ENCODE results near the gene OLFML2A. TPM values are rescaled to one million over a fixed set of nuclear protein-coding genes. Genes with fewer than 3 reads are reported as not detected.

The OLFML2A gene
- total RNA-seq, 4 donors from 2014 or later: 39.0 to 98.9 (median 60.3) TPM

GRCh38 chr9:124774129-124774978 lies 2.6 kb upstream of the OLFML2A start:
- intact Hi-C loops (cut with DNase I): loop anchor here (1.0 to 10.0 kb wide), 3 partner anchors 79 to 600 kb away; partner anchors contain the start of genes SCAI and WDR38
- peaks cover 3 to 18% (median 12%) of the 10 kb centered on the region in 4 donors for H3K27me3 ChIP-seq
- peak overlapping the region in 2 of 4 donors; percentile 23 to 43 for H3K27ac ChIP-seq (replicated peaks in 1 of 4)
- H3K4me3 ChIP-seq: no peak overlapping the region
- H3K36me3 ChIP-seq: no peaks in the 10 kb centered on the region
- TF ChIP-seq CTCF (IDR thresholded peaks at IDR 0.05): peak; percentile 85 to 92 (median 86)
- no peak for TF ChIP-seq POLR2A (IDR thresholded peaks at IDR 0.05; ENCODE audit: low read depth)
- TF ChIP-seq POLR2AphosphoS5 (IDR thresholded peaks at IDR 0.05): peak in 1 of 2 donors; percentile 61
- peaks cover 40 to 67% (median 63%) of the 10 kb centered on the region in 4 donors for H3K4me1 ChIP-seq
- DNase-seq (ENCODE audit: extremely low spot score): peak; percentile 96
- no peaks in the 10 kb centered on the region for H3K9me3 ChIP-seq
- WGBS: 36% methylated on average over 15 of the region's 15 CpGs

- H3K4me3 ChIP-seq: peak overlapping the region; percentile 67 to 78 (median 74)
- intact Hi-C loops (cut with DNase I): loop anchor here (5.0 to 10.0 kb wide), 2 partner anchors 36 to 598 kb away; no protein-coding TSS in a partner anchor
These were observed 347 bp upstream of the OLFML2A start for GRCh38 chr9:124776618-124776953.

GRCh38 chr9:124778575-124779367 lies 1.8 kb downstream of the OLFML2A start:
- peaks cover 46 to 83% (median 74%) of the 10 kb centered on the region in 4 donors for H3K4me1 ChIP-seq
- no peaks in the 10 kb centered on the region for H3K9me3 ChIP-seq
- intact Hi-C loops (cut with DNase I): loop anchor here (5.0 to 10.0 kb wide), 2 partner anchors 34 to 596 kb away; no protein-coding TSS in a partner anchor
- TF ChIP-seq CTCF (IDR thresholded peaks at IDR 0.05): no peak
- TF ChIP-seq POLR2A (IDR thresholded peaks at IDR 0.05; ENCODE audit: low read depth): no peak
- no peak for TF ChIP-seq EP300 (IDR thresholded peaks at IDR 0.05)
- no peak for TF ChIP-seq POLR2AphosphoS5 (IDR thresholded peaks at IDR 0.05)
- peak overlapping the region; percentile 81 to 84 (median 83) for H3K27ac ChIP-seq (replicated peaks in 1 of 4)
- 69% methylated on average over 11 of the region's 11 CpGs for WGBS
- no peak for DNase-seq (ENCODE audit: extremely low spot score)
- H3K27me3 ChIP-seq: no peaks in the 10 kb centered on the region
- peak overlapping the region in 1 of 4 donors; percentile 45 for H3K4me3 ChIP-seq
- H3K36me3 ChIP-seq: no peaks in the 10 kb centered on the region

More at GRCh38 chr9:124776618-124776953, 347 bp upstream of the OLFML2A start:
- peak overlapping the region; percentile 81 to 84 (median 83) for H3K27ac ChIP-seq (replicated peaks in 1 of 4)
- peaks cover 47 to 72% (median 68%) of the 10 kb centered on the region in 4 donors for H3K4me1 ChIP-seq
- H3K36me3 ChIP-seq: no peaks in the 10 kb centered on the region
- TF ChIP-seq CTCF (IDR thresholded peaks at IDR 0.05) (no peak), EP300 (IDR thresholded peaks at IDR 0.05) (no peak), POLR2A (IDR thresholded peaks at IDR 0.05; ENCODE audit: low read depth) (no peak), POLR2AphosphoS5 (IDR thresholded peaks at IDR 0.05) (no peak)
- 9% methylated on average over 12 of the region's 12 CpGs for WGBS
- DNase-seq (ENCODE audit: extremely low spot score): no peak
- no peaks in the 10 kb centered on the region for H3K9me3 ChIP-seq
- no peaks in the 10 kb centered on the region for H3K27me3 ChIP-seq

GRCh38 chr9:124779368-124780059 lies 2.6 kb downstream of the OLFML2A start:
- TF ChIP-seq CTCF (IDR thresholded peaks at IDR 0.05) (no peak), POLR2AphosphoS5 (IDR thresholded peaks at IDR 0.05) (no peak), POLR2A (IDR thresholded peaks at IDR 0.05; ENCODE audit: low read depth) (no peak), EP300 (IDR thresholded peaks at IDR 0.05) (no peak)
- WGBS: 18% methylated on average over 5 of the region's 6 CpGs
- H3K36me3 ChIP-seq: no peaks in the 10 kb centered on the region
- H3K4me3 ChIP-seq: peak overlapping the region; percentile 7 to 45 (median 26)
- intact Hi-C loops (cut with DNase I): loop anchor here (5.0 to 10.0 kb wide), 2 partner anchors 33 to 595 kb away; no protein-coding TSS in a partner anchor
- peak overlapping the region; percentile 81 to 84 (median 83) for H3K27ac ChIP-seq (replicated peaks in 1 of 4)
- H3K27me3 ChIP-seq: no peaks in the 10 kb centered on the region
- no peaks in the 10 kb centered on the region for H3K9me3 ChIP-seq
- H3K4me1 ChIP-seq: peaks cover 51 to 88% (median 79%) of the 10 kb centered on the region in 4 donors
- DNase-seq (ENCODE audit: extremely low spot score): peak; percentile 85

All from esophagus muscularis mucosa (tissue), 4 donors.